NCI-H1417 (cell line): ENCODE results near the gene NR1H2.
A peak's percentile ranks its signal among the peaks of the same experiment; 100 is the strongest.
"Not testable (repeated sequence)": the region's sequence is repeated elsewhere in the genome, so short reads cannot be mapped to it uniquely, and the experiment has no call there.

Experiments used
- DNase-seq, 3 experiments: peaks; one replicate each; lab custom pipeline; 2025; lab: John Stamatoyannopoulos, UW

The NR1H2 gene

GRCh38 chr19:50344661-50345318 lies 31.5 kb upstream of the NR1H2 start:
- DNase-seq, result no peak

- not testable (repeated sequence) for DNase-seq
Measured at GRCh38 chr19:50347089-50347581, 29.1 kb upstream of the NR1H2 start.

GRCh38 chr19:50349277-50350057 lies 26.8 kb upstream of the NR1H2 start:
- no peak for DNase-seq

DNA sequence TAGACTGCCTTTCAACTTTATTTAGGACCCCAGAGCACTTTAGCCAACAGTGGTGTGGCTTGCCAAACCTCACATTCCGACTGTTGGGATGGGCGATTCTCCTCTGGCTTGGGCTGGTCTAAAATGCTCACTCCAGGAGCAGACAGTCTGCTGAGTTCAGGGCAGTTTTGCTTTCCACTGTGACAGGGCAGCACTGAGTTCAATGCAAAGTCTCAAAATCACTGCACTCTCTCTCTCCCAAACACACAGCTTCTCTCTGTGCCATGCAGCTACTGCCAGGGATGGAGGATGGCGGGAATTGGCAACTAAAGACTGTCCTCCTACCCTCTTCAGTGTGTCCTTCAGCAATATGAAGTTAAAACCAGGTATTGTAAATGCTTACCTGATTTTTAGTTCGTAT lies 24.0 kb upstream of the NR1H2 start:
- DNase-seq, result no peak

DNA sequence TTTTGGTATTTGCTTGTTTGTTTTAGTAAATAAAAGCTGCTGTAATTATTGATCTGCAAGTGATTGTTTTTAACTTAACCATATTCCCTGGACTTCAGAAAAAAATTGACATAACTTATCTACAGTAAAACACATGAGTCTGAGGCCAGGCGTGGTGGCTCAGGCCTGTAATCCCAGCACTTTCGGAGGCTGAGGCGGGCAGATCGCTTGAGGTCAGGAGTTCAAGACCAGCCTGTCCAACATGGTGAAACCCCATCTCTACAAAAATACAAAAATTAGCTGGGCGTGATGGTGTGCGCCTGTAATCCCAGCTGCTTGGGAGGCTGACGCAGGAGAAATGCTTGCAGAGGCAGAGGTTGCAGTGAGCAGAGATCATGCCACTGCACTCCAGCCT lies 22.8 kb upstream of the NR1H2 start:
- DNase-seq, result not testable (repeated sequence)

GRCh38 chr19:50356691-50357177 lies 19.5 kb upstream of the NR1H2 start:
- no peak for DNase-seq

DNA sequence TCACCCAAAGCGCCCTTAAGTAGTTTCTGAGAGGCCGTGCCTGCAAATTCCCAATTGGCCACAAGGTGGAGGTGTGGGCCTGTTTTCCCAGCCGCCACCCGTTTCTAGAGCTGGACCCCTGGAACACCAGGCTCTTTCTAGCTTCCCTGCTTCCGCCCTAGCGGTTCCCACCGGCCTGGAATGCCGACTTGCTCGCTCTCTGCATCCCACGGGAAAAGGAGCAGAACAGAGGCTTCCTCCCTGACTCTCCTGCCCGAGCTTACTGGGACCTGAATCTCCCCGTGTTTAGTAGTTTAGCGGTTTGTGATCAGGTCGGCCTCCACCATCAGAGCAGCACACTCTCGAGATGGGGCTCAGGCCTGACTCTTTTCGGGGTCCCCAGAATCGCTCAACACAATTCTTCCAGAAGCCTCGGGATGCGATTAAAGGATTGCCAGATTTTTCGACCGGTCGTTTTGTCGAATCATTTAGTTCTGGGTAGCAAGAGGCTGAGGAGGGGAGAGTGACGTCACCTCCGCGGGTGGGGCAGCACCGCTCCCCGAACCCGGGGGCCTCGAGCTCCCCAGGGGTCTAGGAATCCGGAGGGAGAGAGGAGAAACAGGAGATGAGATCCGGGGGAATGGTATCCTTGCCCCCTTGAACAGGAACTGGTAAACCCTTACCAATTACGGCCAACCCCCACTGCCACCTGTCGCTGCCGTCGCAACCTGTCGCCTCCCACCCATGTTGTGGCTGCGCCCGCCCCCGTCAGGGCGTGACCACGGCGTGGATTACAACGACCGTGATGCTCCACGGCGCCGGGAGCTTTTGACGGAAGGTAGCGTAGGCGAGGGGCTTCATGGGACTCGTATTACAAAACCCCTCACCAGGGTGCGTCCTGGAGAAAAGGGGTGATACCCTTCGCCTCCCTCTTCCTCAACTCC lies 18.8 kb upstream of the NR1H2 start:
- DNase-seq, result peak; percentile 79 to 88 (median 85)

DNA sequence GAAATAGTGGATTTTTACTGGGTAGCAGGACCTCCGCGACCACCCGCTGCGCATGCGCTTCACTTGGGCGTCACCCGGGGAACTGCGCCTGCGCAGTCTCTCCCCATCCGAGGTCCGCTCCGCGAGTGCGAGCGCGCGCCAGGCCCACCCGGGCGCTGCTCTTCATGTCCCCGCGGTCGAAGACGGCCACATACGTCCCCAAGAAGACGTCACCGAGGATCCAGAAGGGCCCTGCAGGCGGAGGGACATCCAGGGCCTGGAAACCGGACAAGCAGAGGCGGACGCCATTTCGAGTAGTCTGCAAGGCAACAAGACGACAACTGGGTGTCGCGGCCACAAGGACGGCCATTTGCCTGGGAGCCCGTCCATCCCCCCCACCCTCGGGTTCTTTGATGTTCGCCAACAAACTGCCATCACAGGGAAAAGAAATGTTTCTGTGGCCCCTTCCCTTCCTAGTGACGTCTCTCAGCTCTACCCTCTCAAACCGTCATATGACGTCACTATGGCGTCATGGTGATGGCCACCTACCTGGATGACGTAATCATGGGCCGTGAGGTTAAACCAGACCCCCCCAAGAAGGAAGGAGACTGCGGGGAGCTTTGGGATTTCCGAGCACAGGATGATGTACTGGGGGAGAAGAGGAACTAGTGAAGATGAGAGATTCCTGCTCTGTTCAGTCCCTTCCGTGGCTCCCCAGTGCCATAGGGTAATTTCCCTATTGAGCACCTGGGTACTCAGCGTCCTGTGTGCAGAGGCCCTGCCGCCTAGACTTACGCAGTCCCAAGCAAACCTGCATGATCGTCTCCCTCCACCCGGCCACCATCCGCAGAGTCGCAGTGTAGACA lies 17.6 kb upstream of the NR1H2 start:
- DNase-seq, result peak; percentile 74 to 91 (median 84)

DNA sequence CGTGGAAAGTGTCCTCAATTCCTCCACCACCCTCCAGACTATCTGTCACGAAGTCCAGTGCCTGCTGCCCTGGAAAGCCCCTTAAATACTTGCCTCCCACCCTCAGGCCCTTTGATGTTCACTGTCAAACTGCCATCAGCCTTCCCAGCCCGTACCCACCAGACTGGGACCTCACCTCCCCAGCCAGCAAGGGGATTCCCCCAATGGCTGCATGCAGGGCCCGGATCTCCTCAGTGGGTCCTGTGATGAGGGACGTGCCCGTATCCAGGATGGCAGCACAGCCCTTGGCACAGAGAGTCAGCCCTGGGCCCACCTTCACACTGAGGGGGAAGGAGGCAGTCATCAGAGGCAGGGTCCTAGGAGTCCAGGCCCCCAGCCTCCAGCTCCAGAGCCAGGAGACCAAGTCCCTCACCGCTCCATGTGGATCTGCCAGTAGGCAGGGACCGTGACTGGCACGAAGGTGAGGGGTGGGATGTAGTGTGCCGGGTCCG lies 16.9 kb upstream of the NR1H2 start:
- no peak for DNase-seq

DNA sequence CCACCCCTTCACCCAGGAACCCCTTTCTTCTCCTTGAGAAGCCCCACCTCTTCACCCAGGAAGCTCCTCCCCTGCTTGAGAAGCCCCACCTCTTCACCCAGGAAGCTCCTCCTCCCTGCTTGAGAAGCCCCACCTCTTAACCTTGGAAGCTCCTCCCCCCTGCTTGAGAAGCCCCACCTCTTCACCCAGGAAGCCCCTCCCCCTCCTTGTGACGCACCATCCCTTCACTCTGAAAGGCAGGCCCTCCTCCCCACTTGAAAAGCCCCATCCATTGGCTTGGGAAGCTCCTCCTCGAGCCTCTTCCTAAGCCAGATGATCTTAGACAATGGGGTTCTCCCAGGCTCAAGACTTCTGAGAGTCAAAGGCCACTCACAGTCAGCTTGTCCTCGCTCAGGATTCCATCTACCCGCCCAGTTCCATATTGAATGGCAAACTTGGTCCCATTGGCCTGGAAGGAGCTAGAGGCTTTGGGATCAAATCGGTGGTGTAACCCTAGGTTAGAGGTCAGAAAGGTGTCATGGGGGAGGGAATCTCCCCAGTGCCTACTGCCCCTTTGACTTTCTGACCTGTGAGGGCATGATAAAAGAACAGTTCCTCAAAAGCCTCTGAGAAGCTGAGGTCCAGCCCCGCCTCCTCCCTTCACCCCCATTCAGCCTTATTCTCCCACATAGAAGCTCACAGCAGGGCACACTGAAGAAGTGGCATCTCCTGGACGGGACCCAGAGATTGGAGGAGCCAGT lies 14.8 kb upstream of the NR1H2 start:
- DNase-seq, result no peak

DNA sequence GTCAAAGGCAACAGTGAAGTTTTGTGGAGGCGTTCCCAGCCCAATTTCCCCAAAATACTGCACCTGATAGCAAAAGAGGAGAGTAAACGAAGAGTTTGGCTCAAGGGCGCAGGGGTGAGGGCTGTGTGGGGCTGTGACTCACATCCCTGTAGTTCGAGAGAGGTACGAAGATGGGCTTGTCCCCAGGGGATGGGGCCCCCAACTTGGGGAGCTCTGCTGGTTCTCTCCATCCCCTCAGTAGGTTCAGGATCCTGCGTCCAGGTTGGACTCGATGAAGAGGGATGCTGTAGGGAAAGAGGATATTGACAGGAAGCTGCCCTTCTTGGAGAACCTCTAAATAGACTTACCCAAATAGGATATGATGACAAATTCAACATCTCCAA lies 14.2 kb upstream of the NR1H2 start:
- no peak for DNase-seq

GRCh38 chr19:50362656-50363424 lies 13.4 kb upstream of the NR1H2 start:
- DNase-seq, result no peak

DNA sequence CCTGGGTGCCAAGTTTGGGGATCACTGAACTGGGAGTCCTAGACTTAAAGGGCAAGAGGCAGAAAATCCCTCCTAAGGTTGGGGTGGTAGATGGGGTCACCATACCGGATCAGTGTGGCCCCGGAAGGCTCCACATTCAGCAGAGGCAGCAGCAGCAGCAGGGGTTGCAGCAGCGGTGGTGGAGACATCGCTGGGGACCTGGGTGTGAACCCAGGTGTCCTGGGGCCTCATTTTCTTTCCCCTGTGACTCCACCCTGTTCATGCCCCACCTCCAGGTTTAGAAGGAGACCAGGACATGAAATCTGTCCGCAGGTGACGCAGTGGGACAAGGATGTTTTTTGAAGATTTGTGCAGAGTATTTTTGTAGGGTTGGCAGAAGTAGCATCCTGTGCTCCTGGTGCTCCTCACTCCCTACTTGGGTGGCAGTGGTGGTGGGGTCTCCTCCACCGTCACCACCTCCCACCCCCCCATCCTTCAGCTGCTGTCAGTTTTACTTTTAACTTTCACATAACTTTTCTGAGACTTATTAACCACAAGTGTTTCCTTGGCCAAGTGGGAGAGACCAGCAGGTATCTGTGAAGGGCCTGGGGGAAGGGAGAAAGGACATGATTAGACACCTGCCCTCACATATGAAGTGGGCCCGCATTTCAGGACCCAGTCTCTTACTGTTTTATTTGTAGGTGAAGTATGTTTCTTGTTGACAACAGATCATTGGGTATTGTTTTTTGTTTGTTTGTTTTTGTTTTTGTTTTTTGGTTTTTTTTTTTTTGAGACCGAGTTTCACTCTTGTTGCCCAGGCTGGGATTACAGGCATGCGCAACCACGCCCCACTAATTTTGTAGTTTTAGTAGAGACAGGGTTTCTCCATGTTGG lies 10.6 kb upstream of the NR1H2 start, which contains the start of gene NAPSA:
Gene NAPSA (minus strand): TSS at position 206 of the 873 bp plus-strand sequence. CDS start 18 bp downstream, at position 188.
- no peak for DNase-seq

- peak; percentile 69 to 90 (median 84) for DNase-seq
Measured at GRCh38 chr19:50368649-50369570, 7.3 kb upstream of the NR1H2 start.

DNA sequence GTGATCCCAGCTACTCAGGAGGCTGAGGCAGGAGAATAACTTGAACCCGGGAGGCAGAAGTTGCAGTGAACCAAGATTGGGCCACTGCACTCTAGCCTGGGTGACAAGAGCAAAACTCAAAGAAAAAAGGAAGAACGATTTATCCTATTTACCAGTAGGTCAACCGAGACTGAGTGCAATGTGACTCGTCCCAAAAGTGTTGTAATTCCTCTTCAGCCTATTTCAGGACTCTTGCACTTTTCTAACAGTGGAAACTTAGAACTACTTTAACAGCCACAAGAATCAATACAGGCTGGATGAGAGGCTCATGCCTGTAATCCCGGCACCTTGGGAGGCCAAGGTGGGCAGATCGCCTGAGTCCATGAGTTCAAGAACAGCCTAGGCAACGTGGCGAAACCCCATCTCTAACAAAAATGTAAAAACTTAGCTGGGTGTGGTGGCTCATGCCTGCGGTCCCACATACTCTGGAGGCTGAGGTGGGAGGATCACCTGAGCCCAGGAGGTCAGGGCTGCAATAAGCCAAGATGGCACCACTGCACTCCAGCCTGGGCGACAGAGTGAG lies 4.3 kb upstream of the NR1H2 start:
- no peak for DNase-seq

GRCh38 chr19:50377051-50377461 lies 799 bp downstream of the NR1H2 start:
- DNase-seq, result peak; percentile 58 to 83 (median 65)

- no peak for DNase-seq
Measured at GRCh38 chr19:50377517-50377916, 1.3 kb downstream of the NR1H2 start.
